Breast epithelium (tissue), 3 donors: ENCODE data around the gene IFITM1.

Experiments used
- POLR2A ChIP-seq: fragments of 450-650 bp; IDR thresholded peaks from one replicate; pipeline ENCODE4 v1.6.1; 2016; ENCODE audit warnings: antibody characterized with exemption, mild to moderate bottlenecking, moderate library complexity
- POLR2AphosphoS5 ChIP-seq, 3 donors: sonication (generic); formaldehyde crosslinking; IDR thresholded peaks; one replicate each; pipeline ENCODE4 v1.6.1; 2017; ENCODE audit warnings: antibody characterized with exemption in 3 of 3
- TF ChIP-seq, protein P1 (sequence below), 3 donors: fragments of 450-650 bp; IDR thresholded peaks; one replicate each; pipeline ENCODE4 v1.5.1; 2016 to 2017; ENCODE audit warnings: antibody characterized with exemption in 3 of 3, mild to moderate bottlenecking in 3 of 3, moderate library complexity in 3 of 3

DNA sequence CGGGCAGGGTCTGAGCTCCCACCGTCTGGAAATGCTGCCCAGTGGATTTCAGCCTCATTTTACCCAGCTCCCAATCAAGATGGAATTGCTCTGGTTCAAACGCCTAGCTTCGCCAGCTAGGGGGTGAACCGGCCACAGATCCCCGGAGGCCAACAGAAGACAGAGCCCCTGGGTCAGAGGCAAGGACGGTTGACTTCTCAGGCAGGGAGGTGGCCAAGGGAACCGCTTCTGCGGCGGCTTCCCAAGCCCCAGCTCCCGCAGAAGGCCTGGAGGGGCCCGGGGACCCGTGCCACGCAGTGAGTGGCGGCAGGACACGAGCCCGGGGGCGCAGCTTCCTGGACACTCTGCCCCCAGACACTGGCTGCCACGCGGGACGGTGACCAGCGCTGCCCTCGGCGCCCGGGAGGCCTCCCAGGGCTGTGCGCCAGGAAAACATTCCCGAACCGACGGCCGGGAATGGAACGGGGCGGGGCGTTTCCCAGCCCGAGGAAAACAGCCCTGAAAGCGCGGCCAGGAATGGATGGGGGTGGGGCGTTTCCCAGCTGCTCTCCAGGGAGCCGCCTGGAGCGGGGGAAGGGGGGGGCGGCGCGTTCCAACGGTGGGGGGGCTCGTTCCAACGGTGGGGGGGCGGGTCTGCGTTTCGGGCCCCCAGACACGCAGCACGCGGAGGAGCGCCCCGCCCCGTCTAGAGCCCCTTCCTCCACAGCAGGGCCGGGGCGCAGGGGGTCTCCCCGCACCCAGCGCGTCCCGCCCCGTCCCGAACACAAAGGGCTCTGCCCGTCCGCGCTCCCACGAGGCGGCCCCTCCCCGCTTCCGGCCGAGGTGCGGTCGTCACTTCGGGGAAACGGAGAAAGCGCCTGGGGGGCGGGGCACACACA lies 42.0 kb downstream of the IFITM1 start:
- TF ChIP-seq, protein P1, sequence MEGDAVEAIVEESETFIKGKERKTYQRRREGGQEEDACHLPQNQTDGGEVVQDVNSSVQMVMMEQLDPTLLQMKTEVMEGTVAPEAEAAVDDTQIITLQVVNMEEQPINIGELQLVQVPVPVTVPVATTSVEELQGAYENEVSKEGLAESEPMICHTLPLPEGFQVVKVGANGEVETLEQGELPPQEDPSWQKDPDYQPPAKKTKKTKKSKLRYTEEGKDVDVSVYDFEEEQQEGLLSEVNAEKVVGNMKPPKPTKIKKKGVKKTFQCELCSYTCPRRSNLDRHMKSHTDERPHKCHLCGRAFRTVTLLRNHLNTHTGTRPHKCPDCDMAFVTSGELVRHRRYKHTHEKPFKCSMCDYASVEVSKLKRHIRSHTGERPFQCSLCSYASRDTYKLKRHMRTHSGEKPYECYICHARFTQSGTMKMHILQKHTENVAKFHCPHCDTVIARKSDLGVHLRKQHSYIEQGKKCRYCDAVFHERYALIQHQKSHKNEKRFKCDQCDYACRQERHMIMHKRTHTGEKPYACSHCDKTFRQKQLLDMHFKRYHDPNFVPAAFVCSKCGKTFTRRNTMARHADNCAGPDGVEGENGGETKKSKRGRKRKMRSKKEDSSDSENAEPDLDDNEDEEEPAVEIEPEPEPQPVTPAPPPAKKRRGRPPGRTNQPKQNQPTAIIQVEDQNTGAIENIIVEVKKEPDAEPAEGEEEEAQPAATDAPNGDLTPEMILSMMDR (IDR thresholded peaks at IDR 0.05) = peak in 2 of 3 donors; percentile 15 to 19
- TF ChIP-seq POLR2AphosphoS5 (IDR thresholded peaks at IDR 0.05) (peak; percentile 68 to 96 (median 93)), POLR2A (peak; percentile 29)
